ENCODE measurements around the gene ACTG2.

The ACTG2 gene

DNA sequence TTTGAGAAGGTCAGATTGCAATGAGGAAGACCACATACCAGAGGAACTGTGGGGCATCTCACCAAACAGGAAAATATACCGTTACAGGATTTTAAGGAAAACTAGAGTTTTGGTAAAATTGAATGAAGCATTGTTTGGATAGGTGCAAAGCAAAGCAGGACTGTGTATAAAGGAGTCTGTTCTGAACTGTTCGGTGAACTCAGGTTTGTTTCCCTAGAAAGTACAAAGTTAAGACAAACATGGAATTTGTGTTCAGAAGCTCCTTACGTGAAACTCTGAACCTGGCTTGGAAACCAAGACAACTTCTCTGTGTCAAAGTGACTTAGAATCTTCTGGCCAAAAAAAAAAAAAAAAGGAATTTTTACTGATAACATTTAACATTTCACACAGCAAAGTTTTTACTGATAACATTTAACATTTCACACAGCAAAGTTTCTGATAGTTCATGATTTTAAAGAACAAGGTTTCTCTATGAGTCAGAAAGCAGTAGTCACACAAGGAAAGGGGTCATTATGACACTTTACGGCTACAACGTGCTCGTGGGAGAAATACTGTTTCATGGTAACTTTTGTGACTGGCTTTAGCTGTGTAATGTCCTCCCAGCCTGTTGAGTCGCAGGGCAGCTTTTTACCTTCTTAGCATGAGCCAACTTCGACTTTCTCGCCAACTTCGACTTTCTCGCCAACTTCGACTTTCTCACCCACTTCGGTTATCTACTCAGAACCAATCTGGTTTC lies 70.7 kb downstream of the ACTG2 start:
- in situ Hi-C loops (cut with HindIII; ENCODE audit: low sequenced_read_pairs), result no loop called here

- in situ Hi-C loops (cut with HindIII; ENCODE audit: low sequenced_read_pairs), result no loop called here
Measured at GRCh38 chr2:73964223-73964622, 71.4 kb downstream of the ACTG2 start.

GRCh38 chr2:73965053-73965452 lies 72.2 kb downstream of the ACTG2 start:
- in situ Hi-C loops (cut with HindIII; ENCODE audit: low sequenced_read_pairs), result loop anchor here (5.0 kb wide), 2 partner anchors 67 to 103 kb away; no protein-coding TSS in a partner anchor

DNA sequence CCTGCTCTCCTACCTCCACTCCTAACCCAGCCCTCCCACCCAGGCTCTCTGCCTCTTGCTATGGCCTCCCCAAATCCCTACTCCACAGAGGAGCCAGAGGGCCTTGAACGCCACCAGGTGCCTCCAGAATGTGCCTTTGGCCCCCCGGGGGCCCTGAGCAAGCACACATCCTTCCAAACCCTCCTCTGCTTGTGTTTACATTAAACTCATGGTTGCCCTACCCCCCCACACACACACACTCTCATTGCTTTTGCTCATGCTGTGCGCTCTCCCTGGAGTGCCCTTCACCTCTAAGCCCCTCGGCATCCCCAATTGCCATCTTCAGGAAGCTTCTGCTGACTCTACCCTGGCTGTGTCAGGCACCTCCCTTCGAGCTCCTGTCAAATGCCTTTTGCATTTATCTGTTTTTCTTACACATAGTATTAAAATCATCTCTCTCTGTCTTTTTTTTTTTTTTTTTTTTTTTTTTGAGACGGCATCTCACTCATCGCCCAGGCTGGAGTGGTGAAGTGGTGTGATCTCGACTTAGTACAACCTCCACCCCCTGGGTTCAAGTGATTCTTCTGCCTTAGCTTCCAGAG lies 75.6 kb downstream of the ACTG2 start:
- in situ Hi-C loops (cut with HindIII; ENCODE audit: low sequenced_read_pairs), result loop anchor here (5.0 kb wide), 2 partner anchors 64 to 106 kb away; no protein-coding TSS in a partner anchor

DNA sequence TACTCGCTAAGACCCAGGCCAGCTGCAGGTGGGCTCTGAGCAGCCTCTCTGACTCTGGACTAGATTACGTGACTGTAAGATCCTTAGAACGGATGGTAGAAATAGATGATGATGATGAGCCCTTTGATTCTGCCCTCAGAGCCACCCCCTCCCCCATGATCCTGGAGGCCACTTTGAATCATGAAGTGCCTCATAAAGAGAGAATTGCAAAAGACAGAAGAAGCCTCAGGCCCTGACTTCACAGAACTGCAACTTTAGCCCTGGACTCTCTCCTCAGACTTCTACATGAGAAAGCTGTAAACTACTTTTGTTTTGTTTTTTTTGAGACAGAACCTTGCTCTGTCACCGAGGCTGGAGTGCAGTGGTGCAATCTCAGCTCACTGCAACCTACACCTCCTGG lies 76.5 kb downstream of the ACTG2 start:
- in situ Hi-C loops (cut with HindIII; ENCODE audit: low sequenced_read_pairs), result loop anchor here (5.0 kb wide), 2 partner anchors 63 to 107 kb away; no protein-coding TSS in a partner anchor
